Parathyroid adenoma (tissue), 2 donors: ENCODE data around the gene COPS4.
"Not testable (repeated sequence)": the region's sequence is repeated elsewhere in the genome, so short reads cannot be mapped to it uniquely, and the experiment has no call there.

Source experiments
- H2AFZ ChIP-seq: fragments of 300-600 bp; sonication (generic); one replicate; pipeline ENCODE4 v1.7.0; 2017; ENCODE audit warnings: antibody characterized with exemption, mild to moderate bottlenecking
- H3K27ac ChIP-seq: fragments of 300-600 bp; sonication (generic); one replicate; pipeline ENCODE4 v1.7.0; 2017
- H3K27me3 ChIP-seq: fragments of 300-600 bp; sonication (generic); one replicate; pipeline ENCODE4 v1.7.0; 2017; ENCODE audit warnings: low read length; ENCODE audit not compliant: control insufficient read depth, insufficient read depth
- H3K36me3 ChIP-seq: fragments of 300-600 bp; sonication (generic); one replicate; pipeline ENCODE4 v1.7.0; 2017; ENCODE audit warnings: low read length; ENCODE audit not compliant: control insufficient read depth, insufficient read depth
- H3K4me1 ChIP-seq: fragments of 300-600 bp; sonication (generic); one replicate; pipeline ENCODE4 v1.7.0; 2017; ENCODE audit warnings: control low read depth
- H3K4me2 ChIP-seq: fragments of 300-600 bp; sonication (generic); one replicate; pipeline ENCODE4 v1.7.0; 2017; ENCODE audit warnings: low read length
- H3K4me3 ChIP-seq: fragments of 300-600 bp; sonication (generic); one replicate; pipeline ENCODE4 v1.7.0; 2017; ENCODE audit warnings: low read depth, low read length
- H3K79me2 ChIP-seq: fragments of 300-600 bp; sonication (generic); one replicate; pipeline ENCODE4 v1.7.0; 2017; ENCODE audit warnings: control low read depth
- H3K9ac ChIP-seq: fragments of 300-600 bp; sonication (generic); one replicate; pipeline ENCODE4 v1.7.0; 2017; ENCODE audit warnings: mild to moderate bottlenecking
- H3K9me3 ChIP-seq: fragments of 300-600 bp; sonication (generic); one replicate; pipeline ENCODE4 v1.7.0; 2017; ENCODE audit warnings: low read length; ENCODE audit not compliant: control insufficient read depth
- TF ChIP-seq, protein P1 (sequence below): fragments of 300-600 bp; sonication (generic); IDR thresholded peaks from one replicate; pipeline ENCODE4 v1.7.0; 2017; ENCODE audit warnings: antibody characterized with exemption, mild to moderate bottlenecking
- donor health status: primary hyperparathyroidism.

Gene COPS4

DNA sequence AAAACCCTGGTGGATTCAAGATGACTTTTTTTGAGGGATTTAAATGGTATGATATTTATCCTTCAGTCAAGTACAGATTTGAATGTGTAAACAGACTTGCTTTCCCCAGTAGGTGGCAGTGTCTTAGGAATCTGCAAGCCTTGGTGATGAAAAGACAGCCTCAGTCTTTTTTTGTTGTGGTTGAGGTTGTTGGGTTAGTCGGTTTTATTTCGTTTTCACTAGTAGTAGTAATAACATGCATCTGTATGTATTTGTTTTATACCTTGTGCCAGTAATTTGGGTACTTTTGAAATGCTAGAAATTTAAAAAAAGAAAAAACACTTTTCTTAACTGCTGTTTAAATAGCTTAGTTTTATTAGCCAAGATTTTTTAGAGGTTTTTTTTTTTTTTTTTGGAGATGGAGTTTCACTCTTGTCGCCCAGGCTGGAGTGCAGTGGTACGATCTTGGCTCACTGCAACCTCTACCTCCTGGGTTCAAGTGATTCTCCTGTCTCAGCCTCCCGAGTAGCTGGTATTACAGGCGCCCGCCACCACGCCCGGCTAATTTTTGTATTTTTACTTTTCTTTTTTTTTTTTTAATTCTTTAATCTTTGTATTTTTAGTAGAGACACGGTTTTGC is 39.2 kb downstream of the COPS4 start:
- no peak overlapping the region for H3K4me2 ChIP-seq
- TF ChIP-seq, protein P1, sequence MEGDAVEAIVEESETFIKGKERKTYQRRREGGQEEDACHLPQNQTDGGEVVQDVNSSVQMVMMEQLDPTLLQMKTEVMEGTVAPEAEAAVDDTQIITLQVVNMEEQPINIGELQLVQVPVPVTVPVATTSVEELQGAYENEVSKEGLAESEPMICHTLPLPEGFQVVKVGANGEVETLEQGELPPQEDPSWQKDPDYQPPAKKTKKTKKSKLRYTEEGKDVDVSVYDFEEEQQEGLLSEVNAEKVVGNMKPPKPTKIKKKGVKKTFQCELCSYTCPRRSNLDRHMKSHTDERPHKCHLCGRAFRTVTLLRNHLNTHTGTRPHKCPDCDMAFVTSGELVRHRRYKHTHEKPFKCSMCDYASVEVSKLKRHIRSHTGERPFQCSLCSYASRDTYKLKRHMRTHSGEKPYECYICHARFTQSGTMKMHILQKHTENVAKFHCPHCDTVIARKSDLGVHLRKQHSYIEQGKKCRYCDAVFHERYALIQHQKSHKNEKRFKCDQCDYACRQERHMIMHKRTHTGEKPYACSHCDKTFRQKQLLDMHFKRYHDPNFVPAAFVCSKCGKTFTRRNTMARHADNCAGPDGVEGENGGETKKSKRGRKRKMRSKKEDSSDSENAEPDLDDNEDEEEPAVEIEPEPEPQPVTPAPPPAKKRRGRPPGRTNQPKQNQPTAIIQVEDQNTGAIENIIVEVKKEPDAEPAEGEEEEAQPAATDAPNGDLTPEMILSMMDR = peak; percentile 52
- no peak overlapping the region for H3K4me3 ChIP-seq
- no peak overlapping the region for H3K27ac ChIP-seq
- H3K9me3 ChIP-seq = no peaks in the 10 kb centered on the region
- H3K27me3 ChIP-seq = no peaks in the 10 kb centered on the region
- no peak overlapping the region for H2AFZ ChIP-seq
- no peaks in the 10 kb centered on the region for H3K4me1 ChIP-seq
- no peak overlapping the region for H3K9ac ChIP-seq
- no peaks in the 10 kb centered on the region for H3K79me2 ChIP-seq
- no peaks in the 10 kb centered on the region for H3K36me3 ChIP-seq

DNA sequence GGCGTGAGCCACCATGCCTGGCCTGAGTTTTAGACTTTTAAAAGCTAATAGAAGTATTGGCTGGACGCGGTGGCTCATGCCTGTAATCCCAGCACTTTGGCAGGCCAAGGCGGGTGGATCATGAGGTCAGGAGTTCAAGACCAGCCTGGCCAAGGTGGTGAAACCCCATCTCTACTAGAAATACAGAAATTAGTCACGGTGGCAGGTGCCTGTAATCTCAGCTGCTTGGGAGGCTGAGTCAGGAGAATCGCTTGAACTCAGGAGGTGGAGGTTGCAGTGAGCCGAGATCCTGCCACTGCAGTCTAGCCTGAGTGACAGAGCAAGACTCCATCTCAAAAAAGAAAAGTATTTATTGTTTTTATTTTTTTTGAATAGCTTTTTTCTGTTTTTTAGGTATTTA is 39.8 kb downstream of the COPS4 start:
- H3K4me2 ChIP-seq, H3K27me3 ChIP-seq, H3K27ac ChIP-seq, H3K9ac ChIP-seq, H3K4me1 ChIP-seq, H3K36me3 ChIP-seq, H3K79me2 ChIP-seq, H3K9me3 ChIP-seq, H2AFZ ChIP-seq, H3K4me3 ChIP-seq: not testable (repeated sequence)

DNA sequence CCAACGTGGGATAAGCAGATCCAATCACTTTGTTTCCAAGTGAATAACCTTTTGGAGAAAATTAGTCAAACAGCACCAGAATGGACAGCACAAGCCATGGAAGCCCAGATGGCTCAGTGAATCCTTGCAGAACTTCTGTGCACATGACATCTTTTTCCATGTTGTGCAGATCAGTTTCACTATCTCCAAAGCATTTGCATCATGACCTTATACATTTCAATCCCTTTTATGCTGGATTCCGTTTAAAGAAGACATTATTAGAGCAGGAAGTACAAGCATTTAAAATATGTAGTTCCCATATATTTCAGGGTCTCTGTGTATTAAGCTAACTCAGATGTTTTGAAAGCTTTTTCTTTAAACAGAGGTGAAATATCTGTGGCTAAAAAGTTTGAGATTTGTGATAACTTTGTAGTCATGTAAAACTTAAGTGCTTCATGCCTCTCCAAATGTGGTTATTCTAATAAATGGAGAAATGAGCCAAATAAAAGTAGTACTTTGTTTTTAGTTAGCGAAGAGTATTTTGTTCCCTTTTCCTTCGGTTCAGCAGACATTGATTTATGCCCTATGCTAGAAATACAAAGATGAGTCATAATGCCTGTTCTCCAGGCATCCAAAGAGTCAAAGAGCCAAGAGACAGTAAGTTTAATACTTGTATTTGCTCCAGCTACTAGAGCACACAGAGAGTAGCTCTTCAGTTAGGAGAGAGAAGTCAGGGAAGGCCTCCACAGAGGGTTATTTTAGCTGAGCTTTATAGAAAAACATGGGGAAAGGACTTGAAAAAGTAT is 40.5 kb downstream of the COPS4 start:
- Histone ChIP-seq H3K27me3 (no peaks in the 10 kb centered on the region), H3K4me1 (no peaks in the 10 kb centered on the region), H3K9me3 (no peaks in the 10 kb centered on the region), H2AFZ (no peak overlapping the region), H3K27ac (no peak overlapping the region), H3K36me3 (no peaks in the 10 kb centered on the region), H3K4me3 (no peak overlapping the region), H3K9ac (no peak overlapping the region), H3K79me2 (no peaks in the 10 kb centered on the region), H3K4me2 (no peak overlapping the region)
- TF ChIP-seq, protein P1 = no peak

DNA sequence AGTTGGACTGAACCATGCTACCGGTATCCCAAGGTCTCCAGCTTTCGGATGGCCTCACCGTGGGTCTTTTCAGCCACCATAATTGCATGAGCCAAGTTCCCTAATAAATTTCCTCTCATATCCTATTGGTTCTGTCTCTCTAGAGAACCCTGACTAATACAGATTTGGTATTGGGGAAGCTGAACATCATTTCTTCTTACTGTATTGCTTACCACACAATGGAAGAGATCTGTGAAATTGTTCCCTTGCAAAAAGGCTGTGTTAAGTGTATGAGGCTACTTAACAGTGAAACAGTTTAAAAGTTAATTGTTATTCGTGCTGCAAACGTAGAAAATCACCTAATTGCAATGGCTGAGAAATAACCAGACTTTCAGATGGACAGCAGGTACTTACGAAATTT is 45.6 kb downstream of the COPS4 start:
- no peaks in the 10 kb centered on the region for H3K27me3 ChIP-seq
- H3K4me1 ChIP-seq = no peaks in the 10 kb centered on the region
- TF ChIP-seq, protein P1 = no peak
- no peak overlapping the region for H2AFZ ChIP-seq
- H3K9me3 ChIP-seq = no peaks in the 10 kb centered on the region
- H3K36me3 ChIP-seq = no peaks in the 10 kb centered on the region
- no peak overlapping the region for H3K27ac ChIP-seq
- no peaks in the 10 kb centered on the region for H3K79me2 ChIP-seq
- no peak overlapping the region for H3K4me3 ChIP-seq
- no peak overlapping the region for H3K9ac ChIP-seq
- no peak overlapping the region for H3K4me2 ChIP-seq

DNA sequence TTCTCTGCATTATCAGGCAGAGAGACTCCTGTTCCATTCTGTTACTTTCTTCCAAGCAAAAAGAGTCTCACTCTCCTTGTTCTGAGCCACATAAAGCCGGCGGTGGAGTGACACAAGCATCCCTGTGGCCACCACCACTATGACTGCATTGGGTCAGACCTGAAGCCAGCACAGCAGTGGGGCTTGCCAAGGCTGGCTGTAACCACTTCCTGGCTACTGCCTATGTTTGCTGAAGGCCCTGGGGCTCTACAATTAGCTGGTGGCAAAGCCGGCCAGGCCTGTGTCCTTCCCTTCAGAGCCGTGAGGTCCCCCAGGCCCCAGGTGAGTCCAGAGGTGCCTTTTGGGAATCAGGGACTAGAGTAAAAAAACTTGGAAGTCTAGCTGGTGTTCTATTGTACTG is 47.8 kb downstream of the COPS4 start:
- Histone ChIP-seq H3K27ac (no peak overlapping the region), H3K36me3 (no peaks in the 10 kb centered on the region), H3K79me2 (no peaks in the 10 kb centered on the region), H3K4me3 (no peak overlapping the region), H3K9ac (no peak overlapping the region), H3K4me2 (no peak overlapping the region), H3K4me1 (no peaks in the 10 kb centered on the region), H3K27me3 (no peaks in the 10 kb centered on the region), H2AFZ (no peak overlapping the region), H3K9me3 (no peaks in the 10 kb centered on the region)
- TF ChIP-seq, protein P1 = no peak
